GM21576 (cell line): Measurements from ENCODE around the gene MIPOL1.
"Not testable (repeated sequence)": the region's sequence is repeated elsewhere in the genome, so short reads cannot be mapped to it uniquely, and the experiment has no call there.

Experiments
- ATAC-seq: cut with Tn5 transposase; IDR thresholded peaks from one replicate; pipeline ENCODE4 v1.9.1; 2021; ENCODE audit warnings: mild to moderate bottlenecking, moderate library complexity; ENCODE audit not compliant: unreplicated experiment

MIPOL1 gene

DNA sequence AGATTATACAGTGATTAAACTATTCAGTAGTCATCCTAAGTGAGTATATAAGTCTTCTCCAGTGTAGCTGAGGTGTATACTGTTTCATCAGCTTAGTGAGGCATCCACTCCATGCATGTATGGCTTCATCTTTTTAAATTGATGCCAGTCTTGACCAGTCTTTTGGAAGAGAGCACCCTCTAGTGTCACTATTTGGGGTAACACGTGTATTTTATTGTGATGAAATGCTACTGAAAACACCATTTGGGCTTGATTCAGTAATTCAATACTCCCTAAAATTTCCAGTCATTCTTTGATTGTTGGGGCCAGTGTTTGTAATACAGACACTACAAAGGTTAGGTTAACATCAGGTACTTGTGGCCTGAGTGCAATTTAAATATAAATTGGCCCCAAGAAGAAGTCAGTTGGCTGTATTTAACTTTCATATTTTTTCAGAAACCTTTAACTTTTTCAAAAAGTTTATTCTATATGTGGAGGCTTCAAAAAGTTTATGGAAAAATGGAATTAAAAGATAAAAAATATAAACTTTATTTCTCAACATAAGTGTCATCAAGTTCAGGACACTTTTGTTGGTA is 35.3 kb downstream of the MIPOL1 start:
- ATAC-seq, result no peak

DNA sequence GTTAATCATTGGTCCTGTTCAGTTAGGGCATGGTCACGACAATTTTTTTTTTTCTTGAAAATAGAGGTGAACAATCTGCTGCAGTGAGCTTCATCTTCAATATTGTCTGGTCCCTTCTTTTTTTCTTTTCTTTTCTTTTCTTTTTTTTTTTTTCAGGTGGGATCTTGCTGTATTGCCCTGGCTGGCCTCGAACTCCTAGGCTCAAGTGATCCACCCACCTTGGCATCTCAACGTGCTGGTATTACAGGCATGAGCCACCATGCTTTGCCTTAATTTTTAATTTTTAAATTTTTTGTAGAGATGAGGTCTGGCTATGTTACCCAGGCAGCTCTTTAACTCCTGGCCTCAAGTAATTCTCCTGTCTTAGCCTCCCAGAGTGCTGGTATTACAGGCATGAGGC is 36.5 kb downstream of the MIPOL1 start:
- ATAC-seq, result no peak

DNA sequence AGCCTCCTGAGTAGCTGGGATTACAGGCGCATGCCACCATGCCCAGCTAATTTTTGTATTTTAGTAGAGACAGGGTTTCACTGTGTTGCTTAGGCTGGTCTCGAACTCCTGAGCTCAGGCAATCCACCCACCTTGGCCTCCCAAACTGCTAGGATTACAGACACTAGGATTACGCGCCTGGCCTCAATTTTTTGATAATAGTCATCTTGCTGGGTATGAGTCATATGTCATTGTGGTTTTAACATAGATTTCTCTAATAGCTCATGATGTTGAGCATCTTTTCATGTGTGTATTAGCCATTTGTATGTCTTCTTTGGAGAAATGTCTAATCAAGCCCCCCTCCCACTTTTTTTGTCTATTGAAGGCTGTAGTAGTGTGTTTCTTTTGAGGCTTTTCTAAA is 38.3 kb downstream of the MIPOL1 start:
- ATAC-seq, result not testable (repeated sequence)

- no peak for ATAC-seq
Measured at GRCh38 chr14:37237094-37237493, 39.4 kb downstream of the MIPOL1 start.

- no peak for ATAC-seq
Measured at GRCh38 chr14:37237735-37238200, 40.0 kb downstream of the MIPOL1 start.

DNA sequence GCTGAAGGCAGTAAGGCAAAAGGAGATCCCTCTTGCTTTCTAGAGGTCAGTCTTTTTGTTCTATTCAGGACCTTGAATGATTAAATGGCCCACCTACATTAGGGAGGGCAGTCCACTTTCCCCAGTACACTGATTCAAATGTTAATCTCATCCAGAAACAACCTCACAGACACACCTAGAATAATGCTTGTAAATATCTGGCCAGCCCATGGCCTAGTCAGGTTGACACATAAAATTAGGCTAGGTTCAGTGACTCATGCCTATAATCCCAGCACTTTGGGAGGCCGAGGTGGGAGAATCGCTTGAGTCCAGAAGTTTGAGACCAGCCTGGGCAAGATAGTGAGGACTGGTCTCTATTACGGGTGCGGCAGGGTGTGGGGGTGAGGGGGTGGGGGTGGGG is 43.5 kb downstream of the MIPOL1 start:
- ATAC-seq, result no peak

GRCh38 chr14:37246427-37246829 is 48.7 kb downstream of the MIPOL1 start:
- no peak for ATAC-seq

DNA sequence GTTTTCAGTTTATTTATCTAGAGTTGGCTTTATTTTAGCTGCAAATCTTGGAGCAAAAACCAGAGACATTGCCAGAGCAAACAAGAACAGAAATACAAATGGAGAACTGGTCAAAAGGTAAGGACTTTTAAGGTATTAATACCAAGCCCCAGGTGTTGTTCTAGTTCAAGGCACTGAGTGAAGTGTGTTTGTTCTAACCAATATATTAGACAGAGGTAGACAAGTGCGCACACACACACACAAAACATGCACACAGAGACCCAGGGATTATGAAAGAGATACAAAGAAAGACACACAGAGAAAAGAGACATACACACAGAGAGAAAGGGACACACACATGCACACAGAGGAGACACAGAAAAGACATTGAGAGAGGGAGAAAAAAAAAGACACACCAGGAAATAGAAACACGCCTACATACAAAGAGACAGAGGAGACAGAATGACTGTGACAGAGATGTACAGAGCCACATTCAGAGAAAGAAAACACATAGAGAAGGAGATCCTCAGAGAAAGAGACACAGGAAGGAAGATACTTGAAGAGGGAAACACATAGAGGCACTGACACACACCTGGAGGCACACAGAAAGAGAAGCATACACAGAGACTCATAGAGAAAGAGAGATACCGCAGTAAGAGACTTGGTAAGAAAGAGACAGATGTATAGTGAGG is 50.2 kb downstream of the MIPOL1 start:
- ATAC-seq, result no peak

DNA sequence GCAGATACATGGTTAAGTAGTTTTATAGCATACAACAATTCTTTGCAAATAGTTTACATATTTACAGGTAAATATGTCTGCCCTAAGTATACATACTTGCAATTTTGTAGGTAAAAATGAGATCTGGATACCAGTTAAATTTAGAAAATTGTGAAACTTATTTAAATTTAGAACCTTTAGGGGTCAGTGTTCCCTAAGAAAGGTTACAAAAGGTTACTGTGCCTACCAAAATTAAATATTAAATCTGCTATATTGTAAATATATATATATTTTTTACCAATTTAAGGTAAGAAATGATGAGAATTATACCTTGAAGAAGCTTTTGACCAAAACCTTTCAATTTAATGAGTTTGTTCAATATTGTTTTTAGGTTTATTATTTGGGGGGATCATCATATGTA is 54.0 kb downstream of the MIPOL1 start:
- ATAC-seq, result no peak

GRCh38 chr14:37252434-37252833 is 54.7 kb downstream of the MIPOL1 start:
- no peak for ATAC-seq

- no peak for ATAC-seq
Measured at GRCh38 chr14:37253905-37254304, 56.2 kb downstream of the MIPOL1 start.

- ATAC-seq, result no peak
Measured at GRCh38 chr14:37254411-37254947, 56.7 kb downstream of the MIPOL1 start.

DNA sequence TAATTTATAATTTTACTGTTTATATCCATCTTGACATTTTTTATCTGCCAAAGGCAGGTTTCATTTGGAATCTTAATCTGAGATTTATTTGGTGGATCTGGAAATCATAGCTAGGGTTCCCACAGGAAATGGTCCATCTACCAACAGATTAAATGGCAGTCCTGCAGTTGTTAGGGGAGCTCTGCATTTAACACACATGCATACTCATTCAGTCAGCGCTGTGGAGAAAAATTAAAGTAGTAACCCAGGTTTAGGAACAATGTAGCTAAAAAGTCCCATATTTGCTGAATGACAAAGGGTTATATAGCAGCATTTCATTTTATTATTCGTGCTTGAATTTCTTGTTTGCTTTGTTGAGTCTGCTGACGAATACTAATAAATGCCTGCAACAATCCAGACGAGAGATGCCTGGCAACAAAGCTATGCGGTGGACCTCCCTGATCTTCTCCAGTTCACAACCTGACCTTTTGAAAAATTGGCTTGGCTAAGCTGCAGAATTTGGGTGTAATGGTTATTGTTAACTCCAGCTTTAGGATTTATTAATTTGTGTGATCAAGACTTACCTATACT is 59.8 kb downstream of the MIPOL1 start:
- no peak for ATAC-seq

GRCh38 chr14:37262649-37263048 is 64.9 kb downstream of the MIPOL1 start:
- no peak for ATAC-seq

DNA sequence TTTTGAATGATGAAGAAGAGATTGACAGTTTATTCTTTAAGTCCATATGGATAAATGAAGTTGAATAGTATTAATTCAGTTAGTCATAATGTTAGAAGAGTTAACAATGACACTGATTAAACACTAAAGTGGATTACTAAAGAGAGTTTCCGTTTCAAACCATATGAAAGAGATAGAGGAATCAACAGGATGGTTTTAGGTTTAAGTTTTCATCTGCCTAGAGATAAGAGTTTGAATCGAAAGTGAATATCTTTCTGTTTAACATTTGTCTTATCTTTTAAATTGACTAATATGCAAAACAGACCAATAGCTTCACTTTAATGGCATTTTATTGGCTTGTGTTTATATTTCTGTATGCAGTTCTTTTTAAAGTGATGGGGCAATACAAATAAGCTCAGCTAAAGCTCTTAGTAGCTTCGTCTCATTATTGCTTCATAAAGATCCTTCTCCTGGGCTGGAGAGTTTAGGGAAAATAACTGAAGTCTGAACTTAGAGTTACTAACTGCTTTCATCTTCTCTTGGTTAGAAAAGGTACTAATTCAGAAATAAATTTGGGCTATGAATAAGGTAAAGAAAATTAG is 66.0 kb downstream of the MIPOL1 start:
- ATAC-seq, result no peak

DNA sequence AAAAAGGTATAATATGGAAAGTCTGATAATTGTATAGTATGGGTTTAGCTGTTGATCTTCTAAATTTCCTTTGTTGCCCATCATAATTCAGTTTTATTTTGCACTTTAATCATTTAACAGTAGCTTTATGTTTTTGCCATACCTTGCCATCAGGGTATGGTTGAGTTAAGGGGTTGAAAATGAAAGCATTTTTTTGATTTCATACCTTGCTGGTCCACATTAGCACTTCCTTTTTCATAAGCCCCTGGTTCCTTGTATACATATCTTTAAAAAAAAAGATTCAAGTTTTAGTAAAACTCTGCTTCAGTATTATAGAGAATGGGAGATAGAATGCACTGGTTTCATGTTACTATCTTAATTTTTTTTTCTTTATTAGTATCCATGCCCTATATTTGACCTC is 71.1 kb downstream of the MIPOL1 start:
- no peak for ATAC-seq

- no peak for ATAC-seq
Measured at GRCh38 chr14:37270629-37271028, 72.9 kb downstream of the MIPOL1 start.

DNA sequence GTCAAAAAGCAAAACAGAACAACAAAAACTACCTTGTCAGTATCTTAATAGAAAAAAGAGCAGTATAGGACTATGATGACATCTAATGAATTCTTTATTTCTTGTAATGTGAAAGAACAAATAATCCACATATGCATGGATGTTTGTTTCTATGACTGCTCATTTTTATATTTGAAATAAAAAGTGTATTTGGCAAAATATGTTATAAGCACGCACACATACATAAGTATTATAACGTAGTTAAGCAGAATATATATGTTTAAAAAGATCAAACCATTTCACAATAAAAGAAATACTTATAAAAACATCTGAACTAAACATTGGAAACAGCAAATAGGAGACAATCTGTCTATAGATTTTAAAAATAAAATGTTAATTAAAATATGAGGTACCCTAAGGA is 74.8 kb downstream of the MIPOL1 start:
- no peak for ATAC-seq

- ATAC-seq, result no peak
Measured at GRCh38 chr14:37274652-37275051, 76.9 kb downstream of the MIPOL1 start.

- no peak for ATAC-seq
Measured at GRCh38 chr14:37275963-37276362, 78.2 kb downstream of the MIPOL1 start.

GRCh38 chr14:37278636-37279538 is 81.2 kb downstream of the MIPOL1 start:
- ATAC-seq, result no peak
